K562 (cell line): ENCODE data around the gene ZNF224. TPM values are rescaled to one million over a fixed set of nuclear protein-coding genes. Genes with fewer than 3 reads are reported as not detected.

Experiments
- BCOR ChIP-seq: fragments of 450-650 bp; IDR thresholded peaks from 2 replicates; pipeline ENCODE4 v1.6.1; 2016
- BDP1 ChIP-seq: IDR thresholded peaks from 3 replicates; pipeline ENCODE4 v1.6.1; 2011; ENCODE audit not compliant: insufficient read length, insufficient read depth
- FOXJ2 ChIP-seq: fragments of 200-800 bp; sonication (Bioruptor generic); IDR thresholded peaks from 2 replicates; pipeline ENCODE4 v1.6.1; 2016; ENCODE audit warnings: missing genetic modification characterization, missing compliant biosample characterization
- FOXM1 ChIP-seq, 2 experiments: fragments of 450-650 bp in 1 of 2; sonication (generic) in 1 of 2; formaldehyde crosslinking in 1 of 2; IDR thresholded peaks; 2 replicates each; pipeline versions ENCODE4 v1.6.1 to v1.9.0; 2017 to 2022; ENCODE audit warnings: low read depth in 2 of 2, mild to moderate bottlenecking in 2 of 2, missing genetic modification reagents in 1 of 2, moderate library complexity in 1 of 2
- GABPB1 ChIP-seq: sonication (generic); formaldehyde crosslinking; IDR thresholded peaks from 2 replicates; pipeline ENCODE4 v1.8.0; 2022; ENCODE audit warnings: mild to moderate bottlenecking, missing genetic modification reagents
- POLR2G ChIP-seq: fragments of 200-400 bp; formaldehyde crosslinking; IDR thresholded peaks from 2 replicates; pipeline ENCODE4 v1.6.1; 2017; ENCODE audit warnings: low read depth, mild to moderate bottlenecking, antibody characterized with exemption, low read length, moderate library complexity
- RAD21 ChIP-seq, 2 experiments: fragments of 250-450 bp in 1 of 2; fragments of 450-650 bp in 1 of 2; sonication (Bioruptor Pico) in 1 of 2; formaldehyde crosslinking in 1 of 2; IDR thresholded peaks in 1 of 2; conservative IDR thresholded peaks in 1 of 2; 2 replicates each; pipeline versions ENCODE4 v1.4.0 to v1.8.0; 2020 to 2022; ENCODE audit warnings: mild to moderate bottlenecking in 2 of 2, moderate library complexity in 1 of 2
- SMARCC2 ChIP-seq: fragments of 450-650 bp; IDR thresholded peaks from 2 replicates; pipeline ENCODE4 v1.6.1; 2017; ENCODE audit warnings: antibody characterized with exemption, moderate library complexity, mild to moderate bottlenecking, low read depth
- XRCC5 ChIP-seq: fragments of 200-400 bp; formaldehyde crosslinking; IDR thresholded peaks from 2 replicates; pipeline ENCODE4 v1.6.1; 2017; ENCODE audit warnings: low read depth, mild to moderate bottlenecking, low read length
- ZNF175 ChIP-seq: fragments of 200-800 bp; sonication (Bioruptor generic); IDR thresholded peaks from 2 replicates; pipeline ENCODE4 v1.6.1; 2016; ENCODE audit warnings: low read depth, mild to moderate bottlenecking, missing genetic modification characterization, missing compliant biosample characterization
- ZNF239 ChIP-seq: fragments of 250-450 bp; sonication (Bioruptor Pico); IDR thresholded peaks from 2 replicates; pipeline ENCODE4 v1.4.0; 2020; ENCODE audit warnings: mild to moderate bottlenecking
- ZNF311 ChIP-seq: fragments of 250-450 bp; sonication (Bioruptor Pico); IDR thresholded peaks from 2 replicates; pipeline ENCODE4 v1.4.0; 2020; ENCODE audit warnings: mild to moderate bottlenecking, moderate library complexity
- ZNF384 ChIP-seq: IDR thresholded peaks from 2 replicates; pipeline ENCODE4 v1.6.1; 2012; ENCODE audit warnings: low read depth, low read length, improper control_type of control experiment
- polyA plus RNA-seq, 8 experiments: library from polyadenylated mRNA; depleted of rRNA in 4 of 8; stranded (reverse) in 5 of 8; unstranded in 3 of 8; fragments of >200 nt; fragmentation: Nextera tagmentation in 2 of 8; fragmentation: Illumina TruSeq in 1 of 8; extraction: Ambion mirVana in 2 of 8; extraction: Trizol in 1 of 8; gene quantifications; 2 replicates each; pipeline versions ENCODE4 v1.2.1 to v1.2.3, GENCODE V29; 2011 to 2014; ENCODE audit warnings: inconsistent platforms in 1 of 8, missing spikeins in 1 of 8
- total RNA-seq, 7 experiments: library from RNA; depleted of rRNA in 6 of 7; stranded (reverse); fragments of >200 nt in 6 of 7; fragmentation: Illumina TruSeq in 2 of 7; extraction: Trizol in 2 of 7; gene quantifications; 2 replicates each; pipeline versions ENCODE4 v1.2.1 to v1.2.3, GENCODE V29; 2011 to 2021; ENCODE audit warnings: low replicate concordance in 1 of 7
- TF ChIP-seq, protein P1 (sequence below): sonication (generic); formaldehyde crosslinking; IDR thresholded peaks from 2 replicates; pipeline ENCODE4 v1.8.1; 2023; ENCODE audit warnings: mild to moderate bottlenecking, missing genetic modification reagents
- TF ChIP-seq, protein P2 (sequence below): sonication (generic); IDR thresholded peaks from 2 replicates; pipeline ENCODE4 v1.6.1; 2016
- TF ChIP-seq, protein P3 (sequence below): fragments of 450-650 bp; IDR thresholded peaks from 2 replicates; pipeline ENCODE4 v1.6.1; 2018; ENCODE audit not compliant: partially characterized antibody
- TF ChIP-seq, protein P4 (sequence below): sonication (generic); formaldehyde crosslinking; IDR thresholded peaks from 2 replicates; pipeline ENCODE4 v1.9.0; 2022; ENCODE audit warnings: mild to moderate bottlenecking, missing genetic modification reagents

The ZNF224 gene
- total and polyA plus RNA-seq, 9 of the 15 experiments (the other 6 are each of a cell fraction or from before 2014, with no cell fraction given) = 4.4 to 15.6 (median 10.0) TPM

DNA sequence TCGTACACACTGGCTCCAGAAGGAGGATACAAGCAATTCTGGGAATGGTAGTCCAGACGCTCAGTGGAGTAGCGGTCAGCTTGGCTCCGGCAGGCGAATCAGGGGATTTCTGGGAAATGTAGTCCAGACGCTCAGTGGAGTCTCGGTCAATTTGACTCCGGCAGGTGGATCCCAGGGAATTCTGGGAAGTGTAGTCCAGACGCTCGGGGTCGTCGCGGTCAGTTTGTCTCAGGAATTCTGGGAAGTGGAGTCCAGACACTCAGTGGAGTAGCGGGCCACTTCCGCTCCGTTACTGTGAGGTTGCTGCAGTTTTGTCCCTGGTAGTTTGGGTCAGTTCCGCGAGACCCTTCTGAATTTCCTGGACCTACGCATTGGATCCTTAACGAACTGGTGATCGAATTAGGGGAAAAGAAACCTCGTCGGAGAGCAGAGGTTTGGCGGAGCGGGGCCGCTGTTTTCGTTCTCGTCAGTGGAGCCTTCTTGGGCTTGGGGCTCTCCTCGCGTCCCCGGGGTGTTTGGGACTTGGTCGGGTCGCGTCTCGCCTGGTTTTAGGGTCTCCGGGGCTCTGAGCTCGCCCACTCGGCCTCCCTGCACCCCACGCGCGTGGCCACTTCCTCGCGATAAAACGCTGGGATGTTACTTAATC is 19.1 kb downstream of the ZNF224 start, which contains the start of gene ZNF225 (continued):
- TF ChIP-seq, protein P1, sequence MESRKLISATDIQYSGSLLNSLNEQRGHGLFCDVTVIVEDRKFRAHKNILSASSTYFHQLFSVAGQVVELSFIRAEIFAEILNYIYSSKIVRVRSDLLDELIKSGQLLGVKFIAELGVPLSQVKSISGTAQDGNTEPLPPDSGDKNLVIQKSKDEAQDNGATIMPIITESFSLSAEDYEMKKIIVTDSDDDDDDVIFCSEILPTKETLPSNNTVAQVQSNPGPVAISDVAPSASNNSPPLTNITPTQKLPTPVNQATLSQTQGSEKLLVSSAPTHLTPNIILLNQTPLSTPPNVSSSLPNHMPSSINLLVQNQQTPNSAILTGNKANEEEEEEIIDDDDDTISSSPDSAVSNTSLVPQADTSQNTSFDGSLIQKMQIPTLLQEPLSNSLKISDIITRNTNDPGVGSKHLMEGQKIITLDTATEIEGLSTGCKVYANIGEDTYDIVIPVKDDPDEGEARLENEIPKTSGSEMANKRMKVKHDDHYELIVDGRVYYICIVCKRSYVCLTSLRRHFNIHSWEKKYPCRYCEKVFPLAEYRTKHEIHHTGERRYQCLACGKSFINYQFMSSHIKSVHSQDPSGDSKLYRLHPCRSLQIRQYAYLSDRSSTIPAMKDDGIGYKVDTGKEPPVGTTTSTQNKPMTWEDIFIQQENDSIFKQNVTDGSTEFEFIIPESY = peak; percentile 40; the same call in 1 of the 2 replicates
- TF ChIP-seq ZNF311 (CRISPR knock-in tag) (no peak), RAD21 (CRISPR knock-in tag; conservative IDR thresholded peaks at IDR 0.05 in 1 of 2, IDR thresholded peaks at IDR 0.05 in 1 of 2) (0 out of 4 replicates have a peak, but pooled peaks of 1 of the 2 experiments have one; percentile 0), SMARCC2 (no peak), ZNF239 (CRISPR knock-in tag) (no peak), GABPB1 (peak; percentile 92), BCOR (no peak; the same call in 1 of the 2 replicates), ZNF175 (CRISPR knock-in tag) (peak; percentile 86; the same call in 1 of the 2 replicates), FOXM1 (IDR thresholded peaks at IDR 0.05; ENCODE audit: low read depth) (no peak), FOXM1 (CRISPR knock-in tag; IDR thresholded peaks at IDR 0.05; ENCODE audit: low read depth) (no peak), ZNF384 (no peak), FOXJ2 (tag) (peak; percentile 52; the same call in 1 of the 2 replicates), BDP1 (no peak), POLR2G (peak; percentile 64; the same call in 1 of the 2 replicates), XRCC5 (0 out of 2 replicates have a peak, but pooled peaks have one; percentile 23)
- TF ChIP-seq, protein P2, sequence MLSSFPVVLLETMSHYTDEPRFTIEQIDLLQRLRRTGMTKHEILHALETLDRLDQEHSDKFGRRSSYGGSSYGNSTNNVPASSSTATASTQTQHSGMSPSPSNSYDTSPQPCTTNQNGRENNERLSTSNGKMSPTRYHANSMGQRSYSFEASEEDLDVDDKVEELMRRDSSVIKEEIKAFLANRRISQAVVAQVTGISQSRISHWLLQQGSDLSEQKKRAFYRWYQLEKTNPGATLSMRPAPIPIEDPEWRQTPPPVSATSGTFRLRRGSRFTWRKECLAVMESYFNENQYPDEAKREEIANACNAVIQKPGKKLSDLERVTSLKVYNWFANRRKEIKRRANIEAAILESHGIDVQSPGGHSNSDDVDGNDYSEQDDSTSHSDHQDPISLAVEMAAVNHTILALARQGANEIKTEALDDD = no peak
- TF ChIP-seq, protein P3, sequence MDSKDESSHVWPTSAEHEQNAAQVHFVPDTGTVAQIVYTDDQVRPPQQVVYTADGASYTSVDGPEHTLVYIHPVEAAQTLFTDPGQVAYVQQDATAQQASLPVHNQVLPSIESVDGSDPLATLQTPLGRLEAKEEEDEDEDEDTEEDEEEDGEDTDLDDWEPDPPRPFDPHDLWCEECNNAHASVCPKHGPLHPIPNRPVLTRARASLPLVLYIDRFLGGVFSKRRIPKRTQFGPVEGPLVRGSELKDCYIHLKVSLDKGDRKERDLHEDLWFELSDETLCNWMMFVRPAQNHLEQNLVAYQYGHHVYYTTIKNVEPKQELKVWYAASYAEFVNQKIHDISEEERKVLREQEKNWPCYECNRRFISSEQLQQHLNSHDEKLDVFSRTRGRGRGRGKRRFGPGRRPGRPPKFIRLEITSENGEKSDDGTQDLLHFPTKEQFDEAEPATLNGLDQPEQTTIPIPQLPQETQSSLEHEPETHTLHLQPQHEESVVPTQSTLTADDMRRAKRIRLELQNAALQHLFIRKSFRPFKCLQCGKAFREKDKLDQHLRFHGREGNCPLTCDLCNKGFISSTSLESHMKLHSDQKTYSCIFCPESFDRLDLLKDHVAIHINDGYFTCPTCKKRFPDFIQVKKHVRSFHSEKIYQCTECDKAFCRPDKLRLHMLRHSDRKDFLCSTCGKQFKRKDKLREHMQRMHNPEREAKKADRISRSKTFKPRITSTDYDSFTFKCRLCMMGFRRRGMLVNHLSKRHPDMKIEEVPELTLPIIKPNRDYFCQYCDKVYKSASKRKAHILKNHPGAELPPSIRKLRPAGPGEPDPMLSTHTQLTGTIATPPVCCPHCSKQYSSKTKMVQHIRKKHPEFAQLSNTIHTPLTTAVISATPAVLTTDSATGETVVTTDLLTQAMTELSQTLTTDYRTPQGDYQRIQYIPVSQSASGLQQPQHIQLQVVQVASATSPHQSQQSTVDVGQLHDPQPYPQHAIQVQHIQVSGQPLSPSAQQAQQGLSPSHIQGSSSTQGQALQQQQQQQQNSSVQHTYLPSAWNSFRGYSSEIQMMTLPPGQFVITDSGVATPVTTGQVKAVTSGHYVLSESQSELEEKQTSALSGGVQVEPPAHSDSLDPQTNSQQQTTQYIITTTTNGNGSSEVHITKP = peak; percentile 63
- TF ChIP-seq, protein P4, sequence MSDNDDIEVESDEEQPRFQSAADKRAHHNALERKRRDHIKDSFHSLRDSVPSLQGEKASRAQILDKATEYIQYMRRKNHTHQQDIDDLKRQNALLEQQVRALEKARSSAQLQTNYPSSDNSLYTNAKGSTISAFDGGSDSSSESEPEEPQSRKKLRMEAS (CRISPR knock-in tag) = no peak
